Gastroesophageal sphincter (tissue), 3 donors: ENCODE measurements around the gene THBS2.
"Not testable (repeated sequence)": the region's sequence is repeated elsewhere in the genome, so short reads cannot be mapped to it uniquely, and the experiment has no call there.

ENCODE experiments used
- CTCF ChIP-seq, 4 experiments: fragments of 200-600 bp in 2 of 4; fragments of 450-650 bp in 2 of 4; sonication (generic) in 1 of 4; IDR thresholded peaks; one replicate each; pipeline ENCODE4 v1.5.1; 2017 to 2019; ENCODE audit warnings: antibody characterized with exemption in 4 of 4, mild to moderate bottlenecking in 2 of 4, moderate library complexity in 2 of 4
- EP300 ChIP-seq: sonication (generic); formaldehyde crosslinking; IDR thresholded peaks from one replicate; pipeline ENCODE4 v1.6.1; 2017; ENCODE audit warnings: antibody characterized with exemption, mild to moderate bottlenecking

GRCh38 chr6:169197929-169198328, 55.7 kb downstream of the THBS2 start:
- TF ChIP-seq CTCF (IDR thresholded peaks at IDR 0.05); EP300: not testable (repeated sequence)
